PFSK-1 (cell line): ENCODE results near the gene NEK10.

ENCODE experiments used
- FOXP2 ChIP-seq: optimal IDR thresholded peaks from 2 replicates; pipeline ENCODE3; 2011; ENCODE audit warnings: borderline replicate concordance, control low read depth, inconsistent platforms; ENCODE audit not compliant: insufficient read depth; ENCODE audit errors: extremely low read length, extremely low read depth
- POLR2AphosphoS5 ChIP-seq: IDR thresholded peaks from 2 replicates; pipeline ENCODE4 v1.6.1; 2012; ENCODE audit warnings: low read depth, mild to moderate bottlenecking, control low read depth, low read length, moderate library complexity
- SIN3A ChIP-seq: IDR thresholded peaks from 2 replicates; pipeline ENCODE4 v1.6.1; 2012; ENCODE audit warnings: mild to moderate bottlenecking, low read length, moderate library complexity, borderline replicate concordance; ENCODE audit not compliant: insufficient read depth
- TAF1 ChIP-seq: IDR thresholded peaks from 2 replicates; pipeline ENCODE4 v1.6.1; 2012; ENCODE audit warnings: low read length, control low read depth, borderline replicate concordance; ENCODE audit not compliant: insufficient read depth
- TF ChIP-seq, protein P1 (sequence below), 2 experiments: IDR thresholded peaks; 2 replicates each; pipeline versions ENCODE4 v1.6.1 to v1.8.0; 2011 to 2012; ENCODE audit warnings: low read depth in 2 of 2, low read length in 2 of 2, control low read depth in 1 of 2, inconsistent platforms in 1 of 2, mild to moderate bottlenecking in 1 of 2, moderate library complexity in 1 of 2; ENCODE audit not compliant: insufficient read depth in 1 of 2

NEK10 gene

GRCh38 chr3:27220166-27220565, 149.0 kb downstream of the NEK10 start:
- TF ChIP-seq POLR2AphosphoS5 (no peak), TAF1 (no peak), FOXP2 (no peak), SIN3A (no peak)
- TF ChIP-seq, protein P1, sequence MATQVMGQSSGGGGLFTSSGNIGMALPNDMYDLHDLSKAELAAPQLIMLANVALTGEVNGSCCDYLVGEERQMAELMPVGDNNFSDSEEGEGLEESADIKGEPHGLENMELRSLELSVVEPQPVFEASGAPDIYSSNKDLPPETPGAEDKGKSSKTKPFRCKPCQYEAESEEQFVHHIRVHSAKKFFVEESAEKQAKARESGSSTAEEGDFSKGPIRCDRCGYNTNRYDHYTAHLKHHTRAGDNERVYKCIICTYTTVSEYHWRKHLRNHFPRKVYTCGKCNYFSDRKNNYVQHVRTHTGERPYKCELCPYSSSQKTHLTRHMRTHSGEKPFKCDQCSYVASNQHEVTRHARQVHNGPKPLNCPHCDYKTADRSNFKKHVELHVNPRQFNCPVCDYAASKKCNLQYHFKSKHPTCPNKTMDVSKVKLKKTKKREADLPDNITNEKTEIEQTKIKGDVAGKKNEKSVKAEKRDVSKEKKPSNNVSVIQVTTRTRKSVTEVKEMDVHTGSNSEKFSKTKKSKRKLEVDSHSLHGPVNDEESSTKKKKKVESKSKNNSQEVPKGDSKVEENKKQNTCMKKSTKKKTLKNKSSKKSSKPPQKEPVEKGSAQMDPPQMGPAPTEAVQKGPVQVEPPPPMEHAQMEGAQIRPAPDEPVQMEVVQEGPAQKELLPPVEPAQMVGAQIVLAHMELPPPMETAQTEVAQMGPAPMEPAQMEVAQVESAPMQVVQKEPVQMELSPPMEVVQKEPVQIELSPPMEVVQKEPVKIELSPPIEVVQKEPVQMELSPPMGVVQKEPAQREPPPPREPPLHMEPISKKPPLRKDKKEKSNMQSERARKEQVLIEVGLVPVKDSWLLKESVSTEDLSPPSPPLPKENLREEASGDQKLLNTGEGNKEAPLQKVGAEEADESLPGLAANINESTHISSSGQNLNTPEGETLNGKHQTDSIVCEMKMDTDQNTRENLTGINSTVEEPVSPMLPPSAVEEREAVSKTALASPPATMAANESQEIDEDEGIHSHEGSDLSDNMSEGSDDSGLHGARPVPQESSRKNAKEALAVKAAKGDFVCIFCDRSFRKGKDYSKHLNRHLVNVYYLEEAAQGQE (IDR thresholded peaks at IDR 0.05; ENCODE audit: insufficient read depth in 1 of 2, low read depth in 2 of 2, low read length in 2 of 2) = no peak

DNA sequence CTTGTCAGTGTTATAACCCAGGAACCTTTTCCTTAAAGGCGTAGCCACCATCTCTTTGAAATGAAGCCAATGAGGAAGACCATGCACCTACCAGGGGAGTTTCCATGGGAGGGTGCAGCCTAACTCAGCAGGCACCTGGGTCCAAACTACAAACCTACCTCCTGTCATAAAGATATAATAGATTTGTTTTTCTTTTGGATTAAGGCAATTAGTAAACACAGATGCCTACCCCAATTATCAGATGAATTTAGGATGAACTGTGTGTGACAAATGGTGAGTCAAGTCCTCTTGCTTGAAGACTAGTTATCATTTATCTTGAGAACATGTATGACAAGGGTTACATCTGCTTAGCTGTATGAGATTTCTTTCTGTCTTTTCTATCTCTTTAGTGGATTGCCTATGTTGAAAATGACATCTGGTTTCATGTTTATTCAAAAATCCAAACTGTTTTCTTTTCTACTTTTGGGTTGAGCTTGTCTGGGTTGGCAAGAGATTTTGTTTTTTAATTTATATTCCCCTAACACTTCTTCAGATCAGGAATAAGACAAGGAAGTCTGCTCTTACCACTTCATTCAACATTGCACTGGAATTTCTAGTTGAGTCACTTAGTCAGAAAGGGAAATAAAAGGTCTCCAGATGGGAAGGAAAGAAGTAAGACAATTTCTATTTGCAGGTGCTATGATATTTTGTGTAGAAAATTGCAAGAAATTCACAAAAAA, 149.9 kb downstream of the NEK10 start:
- TF ChIP-seq TAF1 = no peak

GRCh38 chr3:27216955-27217552, 152.1 kb downstream of the NEK10 start:
- TF ChIP-seq POLR2AphosphoS5 = no peak

DNA sequence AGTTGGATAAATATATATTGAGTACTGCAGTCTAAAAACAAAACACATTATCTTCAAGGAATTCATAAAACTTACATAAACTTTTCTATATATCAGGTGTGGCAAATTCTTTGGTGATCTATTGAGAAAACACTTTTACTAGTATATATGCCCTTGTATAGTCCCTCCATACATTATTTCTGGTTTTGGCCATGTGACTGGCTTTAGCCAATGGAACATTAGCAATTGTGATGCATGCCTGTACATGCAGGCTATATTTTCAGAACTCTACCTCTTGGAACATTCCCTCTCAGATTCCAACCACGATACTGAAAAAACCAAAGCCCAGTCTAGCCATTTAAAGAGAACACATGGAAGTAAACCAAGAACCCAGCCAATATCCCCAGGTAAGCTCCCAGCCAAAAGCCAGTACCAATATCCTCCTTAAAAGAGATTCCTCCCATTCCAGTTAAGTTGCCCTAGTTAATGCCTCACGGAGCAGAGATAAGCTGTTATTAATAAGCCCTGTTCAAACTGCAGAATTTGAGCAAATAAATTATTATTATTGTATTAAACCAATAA, 152.8 kb downstream of the NEK10 start:
- no peak for TF ChIP-seq FOXP2

GRCh38 chr3:27213450-27213849, 155.7 kb downstream of the NEK10 start:
- TF ChIP-seq POLR2AphosphoS5 = no peak
- TF ChIP-seq TAF1 = no peak
- TF ChIP-seq, protein P1 (IDR thresholded peaks at IDR 0.05; ENCODE audit: insufficient read depth in 1 of 2, low read depth in 2 of 2, low read length in 2 of 2) = no peak
- TF ChIP-seq FOXP2 = no peak
- TF ChIP-seq SIN3A = no peak

DNA sequence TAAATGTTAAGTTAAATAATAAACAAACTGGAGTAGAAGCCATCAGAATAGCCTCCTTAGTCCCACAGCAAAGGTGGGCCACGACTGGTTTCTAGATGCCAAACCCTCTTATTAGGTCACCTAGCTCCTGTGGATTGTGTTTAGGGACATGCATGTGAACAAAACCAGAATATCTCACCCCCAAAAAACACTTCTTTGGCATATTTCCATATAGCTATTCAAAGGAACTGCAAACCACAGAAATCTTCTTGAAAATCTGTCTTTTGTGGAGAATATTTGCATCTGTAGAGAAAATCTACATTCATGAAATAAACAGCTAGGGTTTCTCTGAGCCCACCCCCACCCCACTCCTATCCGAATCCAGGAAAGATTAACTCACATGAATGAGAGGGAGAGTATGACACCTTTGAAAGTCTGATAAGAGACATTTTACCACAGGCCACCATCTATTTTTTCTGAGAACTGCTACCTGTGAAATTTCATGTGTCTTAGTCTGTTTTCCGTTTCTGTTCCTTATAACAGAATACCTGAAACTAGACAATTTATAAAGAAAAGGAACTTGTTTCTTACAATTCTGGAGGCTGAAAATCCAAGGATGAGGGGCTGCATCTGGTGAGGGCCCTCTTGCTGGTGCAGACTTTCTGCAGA, 159.4 kb downstream of the NEK10 start:
- TF ChIP-seq FOXP2 (no peak), TAF1 (no peak), POLR2AphosphoS5 (no peak), SIN3A (no peak)
- TF ChIP-seq, protein P1 (IDR thresholded peaks at IDR 0.05; ENCODE audit: insufficient read depth in 1 of 2, low read depth in 2 of 2, low read length in 2 of 2) = no peak
